ENCODE results near the gene TMEM128.

- TF ChIP-seq SUZ12 (IDR thresholded peaks at IDR 0.05) (no peak), ELF4 (IDR thresholded peaks at IDR 0.05) (no peak), ARNT (IDR thresholded peaks at IDR 0.05) (no peak), HDGF (IDR thresholded peaks at IDR 0.05; ENCODE audit: borderline replicate concordance) (no peak), TARDBP (IDR thresholded peaks at IDR 0.05) (no peak), NFRKB (IDR thresholded peaks at IDR 0.05) (no peak), FOXK2 (IDR thresholded peaks at IDR 0.05) (no peak), CTBP1 (IDR thresholded peaks at IDR 0.05; ENCODE audit: borderline replicate concordance) (no peak), FOXA1 (IDR thresholded peaks at IDR 0.05) (no peak), FOXM1 (IDR thresholded peaks at IDR 0.05; ENCODE audit: borderline replicate concordance) (no peak), ZNF384 (IDR thresholded peaks at IDR 0.05) (no peak), SP1 (IDR thresholded peaks at IDR 0.05) (no peak)
- TF ChIP-seq, protein P1, sequence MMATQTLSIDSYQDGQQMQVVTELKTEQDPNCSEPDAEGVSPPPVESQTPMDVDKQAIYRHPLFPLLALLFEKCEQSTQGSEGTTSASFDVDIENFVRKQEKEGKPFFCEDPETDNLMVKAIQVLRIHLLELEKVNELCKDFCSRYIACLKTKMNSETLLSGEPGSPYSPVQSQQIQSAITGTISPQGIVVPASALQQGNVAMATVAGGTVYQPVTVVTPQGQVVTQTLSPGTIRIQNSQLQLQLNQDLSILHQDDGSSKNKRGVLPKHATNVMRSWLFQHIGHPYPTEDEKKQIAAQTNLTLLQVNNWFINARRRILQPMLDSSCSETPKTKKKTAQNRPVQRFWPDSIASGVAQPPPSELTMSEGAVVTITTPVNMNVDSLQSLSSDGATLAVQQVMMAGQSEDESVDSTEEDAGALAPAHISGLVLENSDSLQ (IDR thresholded peaks at IDR 0.05) = no peak
These were observed 20.3 kb downstream of the TMEM128 start for GRCh38 chr4:4227510-4228355.
